HG03571 (cell line): ENCODE results near the gene TRAPPC12.

ENCODE experiments used
- ATAC-seq: cut with Tn5 transposase; IDR thresholded peaks from one replicate; pipeline ENCODE4 v1.9.1; 2021; ENCODE audit not compliant: unreplicated experiment

The TRAPPC12 gene

GRCh38 chr2:3405876-3406275 lies 26.4 kb downstream of the TRAPPC12 start:
- ATAC-seq, result no peak

- no peak for ATAC-seq
These were observed 27.0 kb downstream of the TRAPPC12 start for GRCh38 chr2:3406501-3406900.

GRCh38 chr2:3408781-3409180 lies 29.3 kb downstream of the TRAPPC12 start:
- no peak for ATAC-seq

GRCh38 chr2:3409627-3410170 lies 30.2 kb downstream of the TRAPPC12 start:
- no peak for ATAC-seq

- no peak for ATAC-seq
These were observed 31.6 kb downstream of the TRAPPC12 start for GRCh38 chr2:3411103-3411502.

- ATAC-seq, result no peak
These were observed 34.2 kb downstream of the TRAPPC12 start for GRCh38 chr2:3413697-3414096.

GRCh38 chr2:3414133-3414860 lies 34.8 kb downstream of the TRAPPC12 start:
- no peak for ATAC-seq

- ATAC-seq, result no peak
These were observed 39.4 kb downstream of the TRAPPC12 start for GRCh38 chr2:3418766-3419404.

GRCh38 chr2:3420076-3420768 lies 40.7 kb downstream of the TRAPPC12 start:
- ATAC-seq, result no peak

- ATAC-seq, result no peak
These were observed 41.4 kb downstream of the TRAPPC12 start for GRCh38 chr2:3420769-3421397.

GRCh38 chr2:3421580-3421979 lies 42.1 kb downstream of the TRAPPC12 start:
- ATAC-seq, result no peak

- ATAC-seq, result no peak
These were observed 42.8 kb downstream of the TRAPPC12 start for GRCh38 chr2:3422161-3422779.

GRCh38 chr2:3423492-3424170 lies 44.1 kb downstream of the TRAPPC12 start:
- ATAC-seq, result no peak

- no peak for ATAC-seq
These were observed 44.8 kb downstream of the TRAPPC12 start for GRCh38 chr2:3424171-3424795.

- no peak for ATAC-seq
These were observed 47.1 kb downstream of the TRAPPC12 start for GRCh38 chr2:3426615-3427014.

GRCh38 chr2:3427272-3427671 lies 47.8 kb downstream of the TRAPPC12 start:
- peak; percentile 78 for ATAC-seq

GRCh38 chr2:3428577-3428976 lies 49.1 kb downstream of the TRAPPC12 start:
- no peak for ATAC-seq

- no peak for ATAC-seq
These were observed 49.6 kb downstream of the TRAPPC12 start for GRCh38 chr2:3429066-3429610.

GRCh38 chr2:3430172-3430571 lies 50.7 kb downstream of the TRAPPC12 start:
- no peak for ATAC-seq
